Colonic mucosa (tissue), 4 donors: Measurements from ENCODE around the gene ASTN2. TPM values are rescaled to one million over a fixed set of nuclear protein-coding genes. Genes with fewer than 3 reads are reported as not detected.

Source experiments
- DNase-seq: peaks from one replicate; pipeline ENCODE4 v3.0.0-alpha.2; 2020
- H3K27ac ChIP-seq: fragments of 200-600 bp; one replicate; pipeline ENCODE4 v1.8.0; 2021
- H3K27me3 ChIP-seq: fragments of 200-600 bp; one replicate; pipeline ENCODE4 v1.8.0; 2021
- H3K36me3 ChIP-seq: fragments of 200-600 bp; one replicate; pipeline ENCODE4 v1.8.0; 2021
- H3K4me1 ChIP-seq: fragments of 200-600 bp; one replicate; pipeline ENCODE4 v1.8.0; 2021; ENCODE audit warnings: mild to moderate bottlenecking
- H3K4me3 ChIP-seq: fragments of 200-600 bp; one replicate; pipeline ENCODE4 v1.8.0; 2021
- H3K9ac ChIP-seq, 2 donors: one replicate each; pipeline ENCODE4 v1.7.0; 2013; ENCODE audit warnings: control low read depth in 2 of 2, low read depth in 2 of 2, low read length in 2 of 2
- H3K9me3 ChIP-seq: fragments of 200-600 bp; one replicate; pipeline ENCODE4 v1.8.0; 2021
- CTCF ChIP-seq: fragments of 200-600 bp; IDR thresholded peaks from one replicate; pipeline ENCODE4 v1.8.0; 2022; ENCODE audit warnings: antibody characterized with exemption, mild to moderate bottlenecking
- intact Hi-C: fragments of 100-400 bp; cut with DNase I; formaldehyde crosslinking; loops from one replicate; pipeline ENCODE4 v1.14.1; 2022
- total RNA-seq, 2 donors: library from RNA; stranded (reverse); fragmentation: NEBNext Ultra II Directional in 1 of 2; extraction: Animal tissue kit (Norgen Biotek cat#: 25700) in 1 of 2; gene quantifications; one replicate each; pipeline ENCODE4 v1.2.1, GENCODE V29; 2021
- donor health status: healthy.
- donor health status: DM: no; HTN: no; CAD: no.
- donor health status: DM: no; HTN: no; CAD: no.

The ASTN2 gene
- total RNA-seq, 2 donors from 2014 or later: 2.5 to 6.1 TPM

DNA sequence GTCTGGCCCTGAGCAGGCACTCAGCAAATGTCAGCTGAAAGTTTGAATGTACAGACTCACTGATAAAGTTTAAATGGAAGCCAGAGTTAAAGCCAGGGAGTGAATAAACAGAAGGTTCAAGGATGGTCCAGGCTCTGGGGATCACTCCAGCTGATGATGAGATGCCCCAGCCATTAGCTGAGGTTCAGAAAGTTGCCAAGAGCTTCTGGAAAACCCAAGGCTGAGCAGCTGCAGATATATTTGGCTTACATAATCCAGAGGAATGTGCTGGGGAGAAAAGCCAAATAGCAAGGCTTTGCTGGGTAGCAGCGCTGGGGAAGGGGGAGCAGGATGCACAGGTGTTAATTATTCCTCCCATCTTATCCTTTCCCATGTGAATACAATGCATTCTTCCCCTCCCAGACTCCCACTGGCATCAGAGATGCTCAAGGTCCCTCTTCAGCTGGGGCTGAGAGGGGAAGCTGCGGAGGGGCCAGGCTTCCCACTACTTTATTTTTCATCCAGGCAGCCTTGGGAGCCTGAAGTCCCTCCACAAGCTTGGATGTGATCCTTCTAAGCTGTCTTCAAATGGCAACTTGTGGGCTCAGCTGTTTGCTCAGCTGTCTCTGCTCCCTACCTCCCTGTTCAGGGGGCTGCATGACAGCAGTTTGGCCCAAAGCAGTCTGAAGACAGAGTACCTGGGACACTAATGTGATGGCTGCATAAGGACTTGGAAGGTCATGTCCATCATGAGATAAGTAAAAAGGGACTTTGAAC, 386.6 kb downstream of the ASTN2 start:
- Histone ChIP-seq H3K27ac (no peak overlapping the region), H3K4me1 (no peaks in the 10 kb centered on the region), H3K4me3 (no peak overlapping the region), H3K27me3 (no peaks in the 10 kb centered on the region), H3K9me3 (no peaks in the 10 kb centered on the region), H3K9ac (no peak overlapping the region), H3K36me3 (no peaks in the 10 kb centered on the region)
- no peak for DNase-seq
- intact Hi-C loops: no loop called here
- no peak for TF ChIP-seq CTCF

GRCh38 chr9:117021906-117022305, 393.0 kb downstream of the ASTN2 start:
- H3K4me1 ChIP-seq: no peaks in the 10 kb centered on the region
- no peak for DNase-seq
- no peak for TF ChIP-seq CTCF
- H3K36me3 ChIP-seq: no peaks in the 10 kb centered on the region
- no peak overlapping the region for H3K9ac ChIP-seq
- no peaks in the 10 kb centered on the region for H3K27me3 ChIP-seq
- H3K4me3 ChIP-seq: no peak overlapping the region
- no peak overlapping the region for H3K27ac ChIP-seq
- no peaks in the 10 kb centered on the region for H3K9me3 ChIP-seq
- intact Hi-C loops: no loop called here

GRCh38 chr9:117018966-117019617, 395.8 kb downstream of the ASTN2 start:
- Histone ChIP-seq H3K4me3 (no peak overlapping the region), H3K36me3 (no peaks in the 10 kb centered on the region), H3K4me1 (no peaks in the 10 kb centered on the region), H3K27me3 (no peaks in the 10 kb centered on the region), H3K9ac (no peak overlapping the region), H3K27ac (no peak overlapping the region), H3K9me3 (no peaks in the 10 kb centered on the region)
- TF ChIP-seq CTCF: no peak
- intact Hi-C loops: no loop called here
- DNase-seq: no peak

- H3K9me3 ChIP-seq: no peaks in the 10 kb centered on the region
- no peak for DNase-seq
- no peaks in the 10 kb centered on the region for H3K36me3 ChIP-seq
- no peak overlapping the region for H3K27ac ChIP-seq
- H3K4me1 ChIP-seq: no peaks in the 10 kb centered on the region
- H3K9ac ChIP-seq: no peak overlapping the region
- no peak for TF ChIP-seq CTCF
- H3K27me3 ChIP-seq: no peaks in the 10 kb centered on the region
- H3K4me3 ChIP-seq: no peak overlapping the region
- intact Hi-C loops: no loop called here
These were observed 397.4 kb downstream of the ASTN2 start for GRCh38 chr9:117017414-117017985.

DNA sequence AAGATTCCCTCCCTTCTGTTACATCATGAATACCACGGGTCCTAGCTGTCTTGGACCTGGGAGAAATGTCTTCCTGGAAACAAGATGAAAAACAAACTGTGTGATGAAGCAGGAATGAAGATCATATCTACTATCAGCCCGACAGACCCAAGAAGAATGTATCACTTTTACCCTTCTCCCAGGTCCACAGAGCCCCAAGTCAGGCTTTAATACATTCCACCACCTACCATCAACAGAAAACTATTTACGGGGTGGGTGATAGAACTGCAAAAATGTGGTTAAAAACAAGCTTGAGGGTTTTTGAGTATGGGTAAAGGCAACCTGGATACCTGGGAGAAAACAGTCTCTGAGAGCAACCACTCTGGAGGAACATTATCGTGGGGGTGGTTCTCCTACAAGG, 400.8 kb downstream of the ASTN2 start:
- intact Hi-C loops: no loop called here
- no peaks in the 10 kb centered on the region for H3K27me3 ChIP-seq
- no peaks in the 10 kb centered on the region for H3K36me3 ChIP-seq

More for the DNA sequence above, 400.8 kb downstream of the ASTN2 start:
- Histone ChIP-seq H3K27ac (no peak overlapping the region), H3K9ac (no peak overlapping the region), H3K9me3 (no peaks in the 10 kb centered on the region), H3K4me3 (no peak overlapping the region), H3K4me1 (no peaks in the 10 kb centered on the region)
- no peak for TF ChIP-seq CTCF
- no peak for DNase-seq
